ENCODE data around the gene AKR1C2. TPM values are rescaled to one million over a fixed set of nuclear protein-coding genes. Genes with fewer than 3 reads are reported as not detected.
"Not testable (repeated sequence)": the region's sequence is repeated elsewhere in the genome, so short reads cannot be mapped to it uniquely, and the experiment has no call there.

Gene AKR1C2
- total RNA-seq, 2 donors from 2014 or later: 8.5 to 39.9 TPM

GRCh38 chr10:4947635-4948596 is 55.7 kb downstream of the AKR1C2 start:
- Histone ChIP-seq H3K4me1 (no peaks in the 10 kb centered on the region), H3K27me3 (no peaks in the 10 kb centered on the region), H3K4me3 (no peak overlapping the region), H3K9ac (ENCODE audit: low read depth in 2 of 2, low read length in 2 of 2) (no peak overlapping the region), H3K9me3 (no peaks in the 10 kb centered on the region), H3K36me3 (no peaks in the 10 kb centered on the region), H3K27ac (peak overlapping the region; percentile 19)
- TF ChIP-seq, protein P1, sequence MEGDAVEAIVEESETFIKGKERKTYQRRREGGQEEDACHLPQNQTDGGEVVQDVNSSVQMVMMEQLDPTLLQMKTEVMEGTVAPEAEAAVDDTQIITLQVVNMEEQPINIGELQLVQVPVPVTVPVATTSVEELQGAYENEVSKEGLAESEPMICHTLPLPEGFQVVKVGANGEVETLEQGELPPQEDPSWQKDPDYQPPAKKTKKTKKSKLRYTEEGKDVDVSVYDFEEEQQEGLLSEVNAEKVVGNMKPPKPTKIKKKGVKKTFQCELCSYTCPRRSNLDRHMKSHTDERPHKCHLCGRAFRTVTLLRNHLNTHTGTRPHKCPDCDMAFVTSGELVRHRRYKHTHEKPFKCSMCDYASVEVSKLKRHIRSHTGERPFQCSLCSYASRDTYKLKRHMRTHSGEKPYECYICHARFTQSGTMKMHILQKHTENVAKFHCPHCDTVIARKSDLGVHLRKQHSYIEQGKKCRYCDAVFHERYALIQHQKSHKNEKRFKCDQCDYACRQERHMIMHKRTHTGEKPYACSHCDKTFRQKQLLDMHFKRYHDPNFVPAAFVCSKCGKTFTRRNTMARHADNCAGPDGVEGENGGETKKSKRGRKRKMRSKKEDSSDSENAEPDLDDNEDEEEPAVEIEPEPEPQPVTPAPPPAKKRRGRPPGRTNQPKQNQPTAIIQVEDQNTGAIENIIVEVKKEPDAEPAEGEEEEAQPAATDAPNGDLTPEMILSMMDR (IDR thresholded peaks at IDR 0.05): no peak
- intact Hi-C loops (cut with DNase I): no loop called here
- no peak for DNase-seq

GRCh38 chr10:4947039-4947634 is 56.5 kb downstream of the AKR1C2 start:
- H3K36me3 ChIP-seq: no peaks in the 10 kb centered on the region
- no peak for DNase-seq
- H3K4me3 ChIP-seq: no peak overlapping the region
- H3K4me1 ChIP-seq: no peaks in the 10 kb centered on the region
- H3K27me3 ChIP-seq: no peaks in the 10 kb centered on the region
- H3K9me3 ChIP-seq: no peaks in the 10 kb centered on the region
- H3K27ac ChIP-seq: peak overlapping the region; percentile 18
- TF ChIP-seq, protein P1 (IDR thresholded peaks at IDR 0.05): no peak
- H3K9ac ChIP-seq (ENCODE audit: low read depth in 2 of 2, low read length in 2 of 2): no peak overlapping the region
- intact Hi-C loops (cut with DNase I): no loop called here

GRCh38 chr10:4945766-4946717 is 57.6 kb downstream of the AKR1C2 start:
- TF ChIP-seq, protein P1 (IDR thresholded peaks at IDR 0.05): no peak
- Histone ChIP-seq H3K36me3 (no peaks in the 10 kb centered on the region), H3K9ac (ENCODE audit: low read depth in 2 of 2, low read length in 2 of 2) (no peak overlapping the region), H3K27ac (peak overlapping the region; percentile 23), H3K4me1 (no peaks in the 10 kb centered on the region), H3K9me3 (no peaks in the 10 kb centered on the region), H3K27me3 (no peaks in the 10 kb centered on the region), H3K4me3 (no peak overlapping the region)
- intact Hi-C loops (cut with DNase I): no loop called here
- DNase-seq: no peak

DNA sequence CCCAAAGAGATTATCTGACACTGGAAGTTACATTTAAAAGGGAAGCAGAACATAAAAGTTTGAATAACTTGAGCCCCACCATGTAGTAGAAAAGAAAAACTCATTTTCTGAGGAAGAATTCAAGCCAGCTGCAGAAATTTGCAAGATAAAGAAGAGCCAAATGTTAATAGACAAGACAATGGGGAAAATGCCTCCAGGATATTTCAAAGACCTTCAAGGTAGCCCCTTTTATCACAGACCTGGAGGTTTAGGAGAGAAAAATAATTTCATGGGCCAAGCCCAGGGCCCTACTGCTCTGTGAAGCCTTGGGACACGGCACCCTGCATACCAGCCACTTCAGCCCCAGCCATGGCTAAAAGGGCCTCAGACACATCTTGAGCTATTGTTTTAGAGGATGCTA is 58.8 kb downstream of the AKR1C2 start:
- Histone ChIP-seq H3K4me1 (no peaks in the 10 kb centered on the region), H3K9ac (ENCODE audit: low read depth in 2 of 2, low read length in 2 of 2) (no peak overlapping the region), H3K27ac (no peak overlapping the region), H3K27me3 (no peaks in the 10 kb centered on the region), H3K9me3 (no peaks in the 10 kb centered on the region), H3K4me3 (no peak overlapping the region), H3K36me3 (no peaks in the 10 kb centered on the region)
- intact Hi-C loops (cut with DNase I): no loop called here
- DNase-seq: no peak
- TF ChIP-seq, protein P1 (IDR thresholded peaks at IDR 0.05): no peak

GRCh38 chr10:4943821-4944220 is 59.8 kb downstream of the AKR1C2 start:
- Histone ChIP-seq H3K27ac (no peak overlapping the region), H3K36me3 (no peaks in the 10 kb centered on the region), H3K9ac (ENCODE audit: low read depth in 2 of 2, low read length in 2 of 2) (no peak overlapping the region), H3K9me3 (no peaks in the 10 kb centered on the region), H3K27me3 (no peaks in the 10 kb centered on the region), H3K4me1 (no peaks in the 10 kb centered on the region), H3K4me3 (no peak overlapping the region)
- intact Hi-C loops (cut with DNase I): no loop called here
- no peak for DNase-seq
- TF ChIP-seq, protein P1 (IDR thresholded peaks at IDR 0.05): no peak

GRCh38 chr10:4943416-4943815 is 60.2 kb downstream of the AKR1C2 start:
- H3K9me3 ChIP-seq; H3K27ac ChIP-seq; H3K27me3 ChIP-seq; H3K4me3 ChIP-seq; H3K4me1 ChIP-seq; intact Hi-C loops (cut with DNase I); H3K36me3 ChIP-seq; H3K9ac ChIP-seq (ENCODE audit: low read depth in 2 of 2, low read length in 2 of 2); DNase-seq: not testable (repeated sequence)

- H3K27ac ChIP-seq; DNase-seq; H3K9me3 ChIP-seq; H3K4me1 ChIP-seq; H3K36me3 ChIP-seq; H3K9ac ChIP-seq (ENCODE audit: low read depth in 2 of 2, low read length in 2 of 2); intact Hi-C loops (cut with DNase I); H3K4me3 ChIP-seq; H3K27me3 ChIP-seq: not testable (repeated sequence)
Measured at GRCh38 chr10:4942931-4943330, 60.7 kb downstream of the AKR1C2 start.
